ENCODE results near the gene IMPACT.

- no peak for TF ChIP-seq EZH2 (IDR thresholded peaks at IDR 0.05)
- TF ChIP-seq POLR2AphosphoS5 (IDR thresholded peaks at IDR 0.05; ENCODE audit: borderline replicate concordance, low read depth, low read length) = no peak
Observed at GRCh38 chr18:24488824-24489493, 62.5 kb downstream of the IMPACT start.
